Naive thymus-derived CD4-positive, alpha-beta T cell (primary cell): ENCODE results near the gene DNAJB12. TPM values are rescaled to one million over a fixed set of nuclear protein-coding genes. Genes with fewer than 3 reads are reported as not detected.
A peak's percentile ranks its signal among the peaks of the same experiment; 100 is the strongest.
"Not testable (repeated sequence)": the region's sequence is repeated elsewhere in the genome, so short reads cannot be mapped to it uniquely, and the experiment has no call there.

Source experiments
- ATAC-seq: fragments of 150-1000 bp; cut with Tn5 transposase; 2 replicates; pipeline ENCODE4 v1.10.0; 2021; ENCODE audit warnings: mild to moderate bottlenecking, moderate library complexity
- CTCF ChIA-PET: fragments of 350-600 bp; sonication (Branson Sonifier 250); formaldehyde crosslinking; loops from one replicate; lab custom pipeline; 2021; ENCODE audit warnings: antibody characterized with exemption; lab: Charles Lee
- POLR2A ChIA-PET: fragments of 350-600 bp; sonication (Branson Sonifier 250); formaldehyde crosslinking; loops from one replicate; lab custom pipeline; 2021; ENCODE audit warnings: antibody characterized with exemption, inconsistent platforms; lab: Charles Lee
- DNase-seq, 9 donors: peaks; one replicate each; pipeline versions ENCODE4 v3.0.0 to v3.0.0-alpha.2; 2020 to 2022; ENCODE audit warnings: mixed read lengths in 1 of 9
- H3K27ac ChIP-seq: one replicate; pipeline ENCODE4 v1.7.0; 2013; ENCODE audit warnings: mild to moderate bottlenecking, low read depth, low read length, moderate library complexity
- H3K27me3 ChIP-seq, 2 donors: one replicate each; pipeline ENCODE4 v1.7.0; 2013; ENCODE audit warnings: low read length in 2 of 2, mild to moderate bottlenecking in 2 of 2, moderate library complexity in 2 of 2; ENCODE audit not compliant: control insufficient read depth in 2 of 2, insufficient read depth in 2 of 2
- H3K36me3 ChIP-seq, 3 experiments: 1 replicate in 2 of 3; 2 replicates in 1 of 3; pipeline ENCODE4 v1.7.0; 2013; ENCODE audit warnings: low read length in 3 of 3, mild to moderate bottlenecking in 3 of 3, moderate library complexity in 1 of 3; ENCODE audit not compliant: insufficient read depth in 3 of 3, control insufficient read depth in 2 of 3
- H3K4me1 ChIP-seq, 2 donors: one replicate each; pipeline ENCODE4 v1.7.0; 2013; ENCODE audit warnings: low read length in 2 of 2, mild to moderate bottlenecking in 2 of 2, moderate library complexity in 1 of 2; ENCODE audit not compliant: control insufficient read depth in 2 of 2, insufficient read depth in 2 of 2
- H3K4me3 ChIP-seq: 2 replicates; pipeline ENCODE4 v1.7.0; 2013; ENCODE audit warnings: mild to moderate bottlenecking, low read length
- H3K9me3 ChIP-seq, 3 experiments: 1 replicate in 2 of 3; 2 replicates in 1 of 3; pipeline ENCODE4 v1.7.0; 2013; ENCODE audit warnings: low read length in 3 of 3; ENCODE audit not compliant: control insufficient read depth in 2 of 3
- H3K27ac Mint-ChIP-seq, 9 donors: one replicate each; pipeline ENCODE4 v1.8.0; 2020 to 2022; ENCODE audit warnings: mixed read lengths in 9 of 9, mild to moderate bottlenecking in 8 of 9, moderate library complexity in 5 of 9, inconsistent platforms in 2 of 9
- H3K27me3 Mint-ChIP-seq, 5 donors: one replicate each; pipeline ENCODE4 v1.8.0; 2021 to 2022; ENCODE audit warnings: mixed read lengths in 5 of 5, mild to moderate bottlenecking in 1 of 5
- H3K36me3 Mint-ChIP-seq, 5 donors: one replicate each; pipeline ENCODE4 v1.8.0; 2020 to 2022; ENCODE audit warnings: mixed read lengths in 5 of 5, mild to moderate bottlenecking in 3 of 5, inconsistent platforms in 1 of 5
- H3K4me1 Mint-ChIP-seq, 7 donors: one replicate each; pipeline ENCODE4 v1.8.0; 2020 to 2022; ENCODE audit warnings: mixed read lengths in 7 of 7, mild to moderate bottlenecking in 3 of 7, inconsistent platforms in 1 of 7
- H3K4me3 Mint-ChIP-seq, 10 donors: one replicate each; pipeline ENCODE4 v1.8.0; 2020 to 2022; ENCODE audit warnings: mild to moderate bottlenecking in 10 of 10, mixed read lengths in 10 of 10, moderate library complexity in 6 of 10, inconsistent platforms in 2 of 10
- H3K9me3 Mint-ChIP-seq, 11 donors: one replicate each; pipeline ENCODE4 v1.8.0; 2020 to 2022; ENCODE audit warnings: mixed read lengths in 11 of 11, mild to moderate bottlenecking in 4 of 11, inconsistent platforms in 1 of 11, moderate library complexity in 1 of 11
- intact Hi-C, 2 donors: fragments of 100-400 bp; cut with micrococcal nuclease; formaldehyde crosslinking; loops; one replicate each; pipeline ENCODE4 v1.15.1; 2023
- polyA plus RNA-seq, 2 donors: library from polyadenylated mRNA; unstranded; fragments of 300-500 nt; fragmentation: Illumina TruSeq; gene quantifications; one replicate each; pipeline ENCODE4 v1.2.3, GENCODE V29; 2021
- total RNA-seq, 6 experiments: library from RNA in 5 of 6; stranded (reverse) in 5 of 6; gene quantifications; 1 replicate in 5 of 6; 2 replicates in 1 of 6; pipeline ENCODE4 v1.2.3 and lab custom pipeline; 2021 to 2026

DNAJB12 gene
- total and polyA plus RNA-seq, 7 experiments from 2014 or later: 17.6 to 40.5 (median 27.6) TPM

DNA sequence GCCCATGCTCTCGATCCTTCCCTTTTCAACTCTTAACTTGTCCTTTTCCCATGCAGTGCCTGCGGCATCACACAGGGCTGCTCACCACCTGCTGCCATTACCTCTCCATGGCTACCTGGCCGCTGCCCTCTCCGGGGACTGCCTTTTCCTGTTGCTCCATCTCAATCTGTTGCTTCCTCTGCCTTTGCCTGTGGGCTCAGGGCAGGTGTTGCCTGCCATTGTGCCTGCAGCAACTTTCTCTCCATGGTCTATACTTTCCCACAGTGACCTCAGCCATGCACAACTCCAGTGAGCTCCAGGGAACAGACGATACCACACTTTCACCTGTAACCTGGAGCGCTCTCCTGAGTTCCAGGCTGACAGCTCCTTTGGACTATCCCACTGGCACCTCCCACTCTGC lies 3.2 kb downstream of the DNAJB12 start:
- intact Hi-C loops: loop anchor here (5.0 to 10.0 kb wide), 4 partner anchors 499 to 1063 kb away; partner anchors contain the start of genes ANXA7 (in 1 of the 2), PSAP (in 1 of the 2) and SLC29A3 (in 1 of the 2)
- no peaks in the 10 kb centered on the region for H3K27me3 Mint-ChIP-seq
- H3K9me3 ChIP-seq: no peaks in the 10 kb centered on the region
- ChIA-PET CTCF (interaction anchor here (3.1 to 6.7 kb wide), 2 partner anchors 10 to 14 kb away, joined by 7 to 27 read pairs; no protein-coding TSS in a partner anchor), POLR2A (interaction anchor here (0.8 kb wide), 1 partner anchor 260 kb away, joined by 5 read pairs; no protein-coding TSS in a partner anchor)
- H3K9me3 Mint-ChIP-seq: peaks cover 0 to 3% (median 0%) of the 10 kb centered on the region in 11 donors
- no peak overlapping the region for H3K4me3 ChIP-seq
- ATAC-seq (no peak), DNase-seq (no peak)
- H3K36me3 ChIP-seq: peaks cover 0 to 50% (median 7%) of the 10 kb centered on the region in 3 experiments
- H3K4me1 ChIP-seq: peaks cover 8 to 13% of the 10 kb centered on the region in 2 donors
- H3K27ac Mint-ChIP-seq: peak overlapping the region in 2 of 9 donors; percentile 22 to 58
- peaks cover 37 to 63% (median 54%) of the 10 kb centered on the region in 7 donors for H3K4me1 Mint-ChIP-seq
- peak overlapping the region in 2 of 10 donors; percentile 24 to 67 for H3K4me3 Mint-ChIP-seq
- no peak overlapping the region for H3K27ac ChIP-seq
- H3K27me3 ChIP-seq: no peaks in the 10 kb centered on the region
- H3K36me3 Mint-ChIP-seq: peaks cover 6 to 32% (median 8%) of the 10 kb centered on the region in 5 donors

DNA sequence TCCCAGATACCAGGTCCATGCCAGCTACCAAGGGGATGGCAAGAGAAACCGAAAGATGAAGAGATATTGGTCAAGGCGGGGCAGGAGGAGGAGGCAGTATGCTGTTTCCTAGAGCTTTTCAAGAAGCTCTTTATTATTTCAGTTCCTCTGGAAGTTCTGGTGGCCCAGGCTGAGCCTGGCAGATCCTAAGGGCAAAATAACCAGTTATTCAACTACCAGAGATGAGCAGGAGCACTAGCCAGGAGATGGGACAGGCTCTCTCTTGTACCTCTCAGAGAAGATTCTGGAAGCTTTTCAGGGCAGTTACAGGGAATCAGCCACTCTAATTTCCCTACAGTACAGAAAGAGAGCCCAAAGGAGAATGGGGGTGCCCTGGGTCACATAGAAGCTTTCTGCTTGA lies 5.3 kb downstream of the DNAJB12 start:
- Mint-ChIP-seq H3K27ac (peak overlapping the region in 3 of 9 donors; percentile 24 to 86 (median 47)), H3K27me3 (no peaks in the 10 kb centered on the region), H3K36me3 (peaks cover 5 to 33% (median 8%) of the 10 kb centered on the region in 5 donors), H3K4me1 (peaks cover 29 to 57% (median 46%) of the 10 kb centered on the region in 7 donors), H3K4me3 (no peak overlapping the region), H3K9me3 (peaks cover 0 to 2% (median 0%) of the 10 kb centered on the region in 11 donors)
- Histone ChIP-seq H3K9me3 (no peaks in the 10 kb centered on the region), H3K36me3 (peaks cover 0 to 53% (median 7%) of the 10 kb centered on the region in 3 experiments), H3K4me1 (peaks cover 4 to 20% of the 10 kb centered on the region in 2 donors), H3K4me3 (no peak overlapping the region), H3K27ac (no peak overlapping the region), H3K27me3 (no peaks in the 10 kb centered on the region)
- ATAC-seq (no peak), DNase-seq (no peak)
- POLR2A ChIA-PET: interaction anchor here (1.2 to 1.6 kb wide), 2 partner anchors 76 to 134 kb away, joined by 3 to 6 read pairs; partner anchors contain the start of genes ANAPC16, ASCC1 and DDIT4
- CTCF ChIA-PET: interaction anchor here (0.6 to 6.7 kb wide), 3 partner anchors 8 to 328 kb away, joined by 3 to 27 read pairs (median 7); no protein-coding TSS in a partner anchor
- intact Hi-C loops: no loop called here

DNA sequence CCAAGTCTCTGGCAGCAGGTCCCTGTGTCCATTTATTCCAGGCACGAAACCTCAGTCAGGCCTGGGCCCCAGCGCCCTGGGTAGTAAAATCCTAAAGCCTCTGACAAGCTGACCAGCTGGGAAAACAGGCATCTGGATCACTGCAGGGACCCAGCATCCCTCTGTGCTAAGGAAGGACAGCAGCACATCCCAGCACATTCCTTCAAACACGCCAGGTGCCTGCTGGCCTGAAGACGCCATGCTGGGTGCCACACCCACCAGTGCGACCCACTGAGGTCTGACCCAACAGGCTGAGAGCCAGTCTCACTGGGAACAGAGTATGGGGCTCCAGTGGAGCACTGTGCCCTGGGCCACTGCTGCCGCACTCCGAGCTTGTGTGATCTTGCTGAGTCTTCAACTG lies 6.4 kb downstream of the DNAJB12 start:
- Mint-ChIP-seq H3K4me1 (peaks cover 26 to 52% (median 43%) of the 10 kb centered on the region in 7 donors), H3K9me3 (peaks cover 0 to 2% (median 0%) of the 10 kb centered on the region in 11 donors), H3K27ac (peak overlapping the region in 1 of 9 donors; percentile 13), H3K4me3 (peak overlapping the region in 1 of 10 donors; percentile 29), H3K27me3 (no peaks in the 10 kb centered on the region), H3K36me3 (peaks cover 5 to 38% (median 8%) of the 10 kb centered on the region in 5 donors)
- H3K4me3 ChIP-seq: no peak overlapping the region
- ATAC-seq (no peak), DNase-seq (no peak)
- peaks cover 0 to 15% of the 10 kb centered on the region in 2 donors for H3K4me1 ChIP-seq
- peaks cover 0 to 61% (median 7%) of the 10 kb centered on the region in 3 experiments for H3K36me3 ChIP-seq
- ChIA-PET POLR2A (no interaction called here), CTCF (interaction anchor here (6.7 kb wide), 1 partner anchor 11 kb away, joined by 27 read pairs; no protein-coding TSS in a partner anchor)
- H3K27ac ChIP-seq: no peak overlapping the region
- intact Hi-C loops: no loop called here
- no peaks in the 10 kb centered on the region for H3K27me3 ChIP-seq
- no peaks in the 10 kb centered on the region for H3K9me3 ChIP-seq

DNA sequence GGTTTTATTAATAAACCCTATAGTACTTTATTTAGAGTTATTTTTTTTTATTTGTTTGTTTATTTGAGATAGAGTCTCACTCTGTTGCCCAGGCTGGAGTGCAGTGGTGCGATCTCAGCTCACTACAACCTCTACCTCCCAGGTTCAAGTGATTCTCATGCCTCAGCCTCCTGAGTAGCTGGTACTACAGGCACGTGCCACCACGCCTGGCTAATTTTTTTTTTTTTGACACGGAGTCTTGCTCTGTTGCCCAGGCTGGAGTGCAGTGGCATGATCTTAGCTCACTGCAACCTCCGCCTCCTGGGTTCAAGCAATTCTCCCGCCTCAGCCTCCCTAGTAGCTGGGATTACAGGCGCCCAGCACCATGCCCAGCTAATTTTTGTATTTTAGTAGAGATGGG lies 8.6 kb downstream of the DNAJB12 start:
- CTCF ChIA-PET, H3K27ac Mint-ChIP-seq, H3K27ac ChIP-seq, DNase-seq, H3K9me3 Mint-ChIP-seq, H3K9me3 ChIP-seq, ATAC-seq, H3K27me3 ChIP-seq, H3K4me3 ChIP-seq, H3K4me3 Mint-ChIP-seq, H3K4me1 ChIP-seq, intact Hi-C loops, H3K27me3 Mint-ChIP-seq: not testable (repeated sequence)
- POLR2A ChIA-PET: interaction anchor here (0.6 to 1.2 kb wide), 2 partner anchors 9 to 14 kb away, joined by 3 to 6 read pairs; partner anchors contain the start of gene DNAJB12
- H3K4me1 Mint-ChIP-seq: peaks cover 9 to 30% (median 21%) of the 10 kb centered on the region in 7 donors
- peaks cover 7 to 70% (median 8%) of the 10 kb centered on the region in 3 experiments for H3K36me3 ChIP-seq
- peaks cover 0 to 40% (median 3%) of the 10 kb centered on the region in 5 donors for H3K36me3 Mint-ChIP-seq

DNA sequence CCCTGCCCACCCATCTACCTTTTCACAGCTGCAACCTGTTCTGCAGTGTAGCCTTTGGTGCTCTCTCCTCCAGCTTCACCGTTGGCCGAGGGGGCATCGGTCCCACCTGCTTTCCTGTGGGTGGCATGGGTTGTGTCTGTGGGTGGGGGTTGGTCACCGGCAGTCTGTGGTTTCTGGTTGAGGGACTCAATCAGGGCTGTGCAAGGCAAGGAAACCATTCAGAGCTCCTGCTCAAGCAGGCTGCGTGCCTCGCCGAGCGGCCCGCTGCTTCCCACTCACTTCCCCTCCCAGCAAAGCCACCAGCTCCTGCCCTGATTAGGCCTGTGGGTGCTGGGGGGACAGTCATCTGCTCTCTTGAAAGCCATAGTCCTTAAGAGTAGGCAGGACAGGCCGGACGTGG lies 9.8 kb downstream of the DNAJB12 start:
- intact Hi-C loops: no loop called here
- no peaks in the 10 kb centered on the region for H3K9me3 Mint-ChIP-seq
- no peak overlapping the region for H3K4me3 Mint-ChIP-seq
- POLR2A ChIA-PET: interaction anchor here (0.7 kb wide), 1 partner anchor 15 kb away, joined by 5 read pairs; no protein-coding TSS in a partner anchor
- CTCF ChIA-PET: interaction anchor here (0.8 to 1.0 kb wide), 2 partner anchors 15 to 219 kb away, joined by 3 read pairs; no protein-coding TSS in a partner anchor
- no peaks in the 10 kb centered on the region for H3K9me3 ChIP-seq
- H3K36me3 Mint-ChIP-seq: peaks cover 0 to 39% (median 3%) of the 10 kb centered on the region in 5 donors
- no peaks in the 10 kb centered on the region for H3K27me3 Mint-ChIP-seq
- H3K4me1 ChIP-seq: peaks cover 0 to 14% of the 10 kb centered on the region in 2 donors
- H3K36me3 ChIP-seq: peaks cover 7 to 65% (median 9%) of the 10 kb centered on the region in 3 experiments
- DNase-seq (no peak), ATAC-seq (no peak)
- no peak overlapping the region for H3K4me3 ChIP-seq
- H3K27ac ChIP-seq: no peak overlapping the region
- no peaks in the 10 kb centered on the region for H3K27me3 ChIP-seq
- H3K27ac Mint-ChIP-seq: peak overlapping the region in 4 of 9 donors; percentile 18 to 67 (median 52)
- H3K4me1 Mint-ChIP-seq: peaks cover 9 to 20% (median 13%) of the 10 kb centered on the region in 7 donors

DNA sequence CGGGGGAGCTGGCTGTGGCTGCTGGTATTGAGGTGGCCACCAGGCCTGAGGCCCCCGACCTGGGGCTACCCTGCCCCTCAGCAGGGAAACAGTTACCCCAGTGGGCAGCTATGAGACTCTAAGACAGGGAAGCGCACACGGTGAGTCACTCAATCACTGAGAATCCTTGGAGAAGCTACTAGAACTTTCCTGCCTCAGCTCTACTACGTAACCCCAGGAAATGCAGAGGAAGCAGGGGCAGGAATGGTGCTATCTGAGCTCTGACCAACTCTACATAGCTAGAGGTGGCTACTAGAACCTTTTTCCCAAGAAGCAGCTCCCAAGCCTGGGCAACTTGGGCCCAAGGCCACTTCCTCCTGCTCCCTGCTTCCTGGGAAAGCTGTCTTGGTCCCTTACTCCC lies 11.8 kb downstream of the DNAJB12 start:
- ChIA-PET POLR2A (interaction anchor here (0.7 to 1.4 kb wide), 3 partner anchors 49 to 124 kb away, joined by 3 read pairs; no protein-coding TSS in a partner anchor), CTCF (interaction anchor here (0.6 to 2.1 kb wide), 5 partner anchors 9 to 294 kb away, joined by 3 to 5 read pairs (median 4); no protein-coding TSS in a partner anchor)
- H3K27me3 ChIP-seq: no peaks in the 10 kb centered on the region
- no peak overlapping the region for H3K27ac ChIP-seq
- intact Hi-C loops: no loop called here
- ATAC-seq (no peak), DNase-seq (no peak)
- Mint-ChIP-seq H3K4me3 (no peak overlapping the region), H3K27ac (peak overlapping the region in 4 of 9 donors; percentile 17 to 56 (median 36)), H3K36me3 (peaks cover under 1 to 25% (median 2%) of the 10 kb centered on the region in 5 donors), H3K9me3 (no peaks in the 10 kb centered on the region), H3K27me3 (no peaks in the 10 kb centered on the region), H3K4me1 (peaks cover 2 to 14% (median 4%) of the 10 kb centered on the region in 7 donors)
- H3K9me3 ChIP-seq: no peaks in the 10 kb centered on the region
- peaks cover 0 to 14% of the 10 kb centered on the region in 2 donors for H3K4me1 ChIP-seq
- no peak overlapping the region for H3K4me3 ChIP-seq
- peaks cover 0 to 52% (median 9%) of the 10 kb centered on the region in 3 experiments for H3K36me3 ChIP-seq
